HG03159 (cell line): ENCODE measurements around the gene SLC2A2.

Experiments used
- ATAC-seq: cut with Tn5 transposase; IDR thresholded peaks from one replicate; pipeline ENCODE4 v1.9.1; 2021; ENCODE audit warnings: mild to moderate bottlenecking, moderate library complexity; ENCODE audit not compliant: unreplicated experiment

The SLC2A2 gene

DNA sequence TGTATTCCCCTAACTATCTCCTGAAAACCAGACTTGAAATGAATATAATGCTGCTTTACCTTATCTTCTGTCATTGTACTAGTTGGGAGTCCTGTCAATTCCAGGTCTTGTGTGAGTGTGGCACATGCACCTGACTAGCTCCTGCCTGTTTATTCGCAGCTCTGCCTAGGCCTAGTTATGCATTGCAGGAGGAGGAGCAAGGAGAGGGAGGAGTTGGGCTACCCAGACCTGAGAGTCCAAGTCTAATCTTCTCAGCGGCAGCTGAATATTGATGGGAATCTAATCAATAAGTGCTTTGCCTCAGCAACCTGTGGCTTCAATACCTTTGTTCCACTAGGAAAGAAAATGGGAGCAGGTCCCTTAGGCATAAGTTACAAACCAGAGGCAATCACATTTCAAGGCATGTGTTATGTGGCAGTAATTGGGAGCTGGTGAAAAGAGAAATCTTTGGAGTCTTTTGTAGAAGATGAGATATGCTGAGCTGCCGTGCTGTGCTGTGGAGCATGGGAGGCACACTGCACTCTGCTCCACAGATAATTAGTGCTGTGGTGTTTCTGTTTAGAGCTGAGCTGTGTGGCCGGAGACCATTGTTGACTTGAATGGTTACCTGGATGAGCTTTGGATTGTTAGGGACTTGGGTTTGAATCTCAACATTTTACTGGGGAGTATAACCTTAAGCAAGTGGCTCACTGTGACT, at the start of gene SLC2A2:
TSS of gene SLC2A2 (minus strand) at position 124 of the 697 bp plus-strand sequence. CDS start at position 74, 50 bp downstream.
- no peak for ATAC-seq

DNA sequence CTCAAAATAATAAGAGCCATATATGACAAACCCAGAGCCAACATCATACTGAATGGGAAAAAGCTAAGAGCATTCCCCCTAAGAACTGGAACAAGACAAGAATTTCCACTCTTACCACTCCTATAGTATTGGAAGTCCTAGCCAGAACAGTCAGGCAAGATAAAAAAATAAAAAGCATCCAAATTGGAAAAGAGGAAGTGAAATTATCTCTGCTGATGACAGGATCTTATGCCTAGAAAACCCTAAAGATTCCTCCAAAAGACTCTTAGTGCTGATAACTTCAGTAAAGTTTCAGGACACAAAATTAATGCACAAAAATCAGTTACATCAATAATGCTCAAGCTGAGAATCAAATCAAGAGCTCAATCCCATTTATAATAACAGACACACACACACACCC, 45.9 kb upstream of the SLC2A2 start:
- ATAC-seq: no peak

DNA sequence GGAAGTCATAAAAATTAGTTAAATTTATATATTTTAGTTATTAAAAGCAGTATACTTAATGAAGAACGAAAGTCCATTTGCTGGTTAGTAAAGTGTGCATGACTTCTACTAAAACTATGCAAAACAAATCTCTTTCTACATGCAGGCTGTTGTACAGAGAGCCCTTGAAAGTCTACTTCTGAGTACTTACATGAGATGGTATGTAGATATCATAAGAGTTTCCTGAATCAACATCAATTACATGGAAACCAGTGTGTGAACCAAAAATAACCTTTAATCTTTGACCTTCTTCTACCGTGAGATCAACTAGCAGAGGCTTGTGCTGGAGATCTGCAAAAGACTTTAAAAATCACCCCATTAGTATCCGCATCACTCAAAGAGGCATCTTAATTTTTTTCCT, 42.1 kb upstream of the SLC2A2 start:
- no peak for ATAC-seq

DNA sequence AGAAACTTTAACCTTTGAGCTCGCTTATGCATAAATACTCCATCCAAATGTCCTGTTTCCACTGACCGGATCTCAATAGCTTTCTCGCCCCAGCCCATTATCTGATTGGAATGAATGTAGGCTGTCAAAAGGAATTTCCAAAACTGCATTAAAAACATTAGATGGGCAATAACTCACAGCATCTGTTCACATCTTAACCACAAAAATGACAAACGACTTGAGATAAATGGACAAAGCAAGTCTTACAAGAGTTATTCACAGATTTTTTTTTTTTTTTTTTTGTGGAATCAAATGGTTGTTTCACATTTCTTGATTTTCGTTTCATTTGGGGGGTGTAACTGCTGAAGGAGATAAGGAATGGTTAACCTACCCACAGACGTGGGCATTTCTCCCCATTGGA, 39.7 kb upstream of the SLC2A2 start:
- ATAC-seq: no peak

DNA sequence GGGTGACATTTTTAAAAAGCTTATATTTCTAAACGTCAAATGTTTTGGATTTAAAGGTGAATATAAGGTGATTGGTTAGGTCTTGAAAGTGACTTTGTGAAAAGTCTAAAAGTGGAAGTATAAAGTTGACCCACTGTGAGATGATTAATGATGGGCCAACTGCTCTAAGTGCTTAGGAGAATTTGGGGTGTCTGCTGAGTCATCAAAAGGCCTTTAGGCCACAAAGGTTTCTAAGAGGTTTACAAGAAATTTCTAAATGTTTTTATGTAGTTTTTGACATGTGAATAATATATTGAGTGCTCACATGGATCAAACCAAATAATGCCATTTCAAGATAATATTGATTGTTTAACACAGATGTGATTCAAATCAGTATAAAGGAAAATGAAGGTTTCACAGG, 39.2 kb upstream of the SLC2A2 start:
- ATAC-seq: no peak

DNA sequence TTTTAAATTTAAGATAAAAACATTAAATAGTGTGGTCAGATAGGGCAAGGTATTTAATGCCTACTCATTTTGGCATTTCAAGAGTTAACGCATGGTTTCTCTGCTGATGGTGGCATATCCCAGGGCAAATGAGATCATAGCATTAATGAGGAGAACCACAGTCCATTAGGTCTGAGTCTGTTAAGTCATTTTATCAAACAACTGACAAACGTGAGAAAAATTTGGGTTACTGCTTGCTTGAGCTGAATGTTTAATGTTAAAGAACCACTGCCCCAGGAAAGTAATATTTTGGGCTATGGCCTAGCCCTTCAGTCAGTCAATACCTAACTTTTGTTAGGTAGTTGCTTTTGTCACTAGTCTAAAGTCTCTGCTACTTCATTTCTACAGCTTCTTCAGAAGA, 37.9 kb upstream of the SLC2A2 start:
- no peak for ATAC-seq

DNA sequence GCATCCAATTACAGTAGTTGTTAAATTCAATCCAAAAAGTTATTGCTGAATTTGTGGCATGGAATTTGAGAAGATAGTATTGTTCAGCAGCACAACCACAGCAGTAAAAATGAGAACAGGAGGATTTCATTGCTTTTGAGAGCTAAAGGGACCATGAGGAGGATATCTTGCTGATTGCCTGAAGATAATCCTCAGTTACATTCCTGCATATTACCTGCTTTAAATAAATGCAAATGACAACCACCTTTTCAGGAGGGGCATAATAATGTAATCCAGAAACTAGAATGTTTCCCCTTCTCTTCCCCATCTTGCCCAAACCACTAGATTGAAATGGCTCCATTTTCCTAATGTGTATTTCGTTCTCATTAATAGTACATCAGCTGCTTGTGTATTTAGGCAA, 35.2 kb upstream of the SLC2A2 start:
- ATAC-seq: no peak

DNA sequence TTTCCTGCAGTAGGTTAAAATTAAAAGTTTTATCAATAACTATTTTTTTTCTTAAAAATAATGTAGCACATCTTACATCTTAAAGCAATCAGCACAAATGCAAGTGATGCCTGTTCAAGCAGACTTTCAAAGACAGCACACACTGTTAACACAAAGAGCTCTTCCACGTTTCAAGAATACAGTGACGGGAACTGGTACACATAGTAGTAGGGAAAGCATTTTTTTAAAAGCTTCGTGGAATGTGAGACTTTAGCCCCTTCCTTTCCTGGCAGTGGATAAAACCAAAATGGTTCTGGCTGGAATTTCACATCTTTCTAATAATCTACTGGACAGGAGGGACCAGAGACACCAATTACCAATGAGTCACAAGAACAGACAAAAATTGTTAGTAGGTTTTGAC, 33.5 kb upstream of the SLC2A2 start:
- no peak for ATAC-seq

DNA sequence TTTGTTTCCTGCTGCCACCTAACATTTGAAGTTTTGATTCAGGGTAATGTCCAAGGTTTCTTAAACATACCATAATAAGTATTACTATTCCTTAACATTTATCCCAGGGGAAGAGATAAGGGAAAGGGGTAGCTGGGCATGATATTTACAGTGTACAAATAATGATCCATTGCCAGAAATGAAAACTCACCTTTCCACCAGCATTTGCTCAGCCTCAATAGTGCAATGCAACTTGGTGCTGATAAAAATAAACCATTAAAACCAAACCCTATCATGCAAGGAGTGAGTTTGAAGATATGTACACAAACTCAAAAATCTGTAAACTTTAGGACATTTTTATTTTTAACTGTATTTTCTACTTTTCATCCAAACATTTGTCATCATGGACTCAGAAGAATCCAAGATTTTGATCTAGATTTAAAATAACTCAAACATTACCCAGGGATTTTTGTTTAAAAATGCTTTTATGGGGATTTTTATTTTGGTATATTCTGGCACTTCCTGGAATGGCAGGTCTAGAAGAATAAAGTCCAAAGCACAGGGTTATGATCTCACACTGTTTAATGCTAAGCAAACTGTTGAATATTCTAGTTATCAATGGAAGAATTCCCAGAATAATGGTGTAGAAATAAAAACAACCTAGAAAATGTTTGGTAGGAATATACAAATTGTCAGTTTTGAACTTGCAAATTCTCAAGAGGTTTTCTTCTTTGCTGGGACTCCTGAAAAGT, 32.5 kb upstream of the SLC2A2 start:
- ATAC-seq: no peak

DNA sequence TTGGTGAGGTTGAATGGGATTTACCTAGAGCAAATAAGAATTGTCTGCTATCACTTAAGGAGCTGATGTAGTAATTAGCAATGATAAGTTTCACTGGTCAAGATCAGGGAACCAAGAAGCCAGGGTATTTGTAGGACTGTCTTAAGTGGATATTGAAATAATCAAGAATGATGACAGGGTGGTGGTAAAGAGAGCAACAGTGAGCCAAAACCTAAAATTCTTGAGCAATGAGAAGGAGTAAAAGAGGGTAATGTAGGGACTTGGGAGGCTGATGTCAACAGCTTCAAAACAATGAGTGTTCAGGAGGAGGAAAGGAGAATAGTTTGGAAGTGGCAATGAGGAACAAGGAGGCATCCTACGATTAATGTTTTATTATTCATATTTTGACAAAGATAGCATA, 31.5 kb upstream of the SLC2A2 start:
- ATAC-seq: no peak

DNA sequence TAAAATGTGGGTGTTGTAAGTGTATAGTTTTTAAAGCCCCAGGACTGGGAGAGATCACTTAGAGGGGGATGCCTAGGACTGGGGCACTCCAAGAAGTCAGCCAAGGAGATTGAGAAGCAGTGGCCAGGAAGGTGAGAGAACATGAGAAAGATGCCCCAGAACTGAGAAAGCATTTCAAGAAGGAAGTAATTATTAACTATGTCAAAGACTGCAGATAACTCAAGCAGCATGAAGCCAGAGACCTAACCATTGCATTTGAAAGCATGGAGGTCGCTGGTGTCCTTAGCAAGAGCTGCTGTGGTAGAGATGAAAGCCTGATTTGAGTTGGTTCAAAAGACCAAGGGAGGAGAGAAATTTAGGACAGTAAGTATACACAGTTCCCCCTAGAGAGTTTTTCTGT, 30.6 kb upstream of the SLC2A2 start:
- ATAC-seq: no peak

DNA sequence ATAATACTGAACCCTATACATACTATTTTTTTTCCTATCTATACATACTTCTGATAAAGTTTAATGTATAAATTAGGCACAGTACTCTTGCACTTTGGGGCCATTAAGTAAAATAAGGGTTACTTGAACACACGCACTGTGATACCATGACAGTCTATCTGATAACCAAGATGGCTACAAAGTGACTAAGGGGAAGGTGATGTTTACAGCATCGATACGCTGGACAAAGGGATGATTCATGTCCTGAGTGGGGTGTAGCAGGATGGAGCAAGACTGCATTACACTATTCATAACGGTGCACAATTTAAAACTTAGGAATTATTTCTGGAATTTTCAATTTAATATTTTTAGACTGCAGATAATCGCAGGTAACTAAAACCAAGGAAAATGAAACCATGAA, 30.0 kb upstream of the SLC2A2 start:
- ATAC-seq: no peak

DNA sequence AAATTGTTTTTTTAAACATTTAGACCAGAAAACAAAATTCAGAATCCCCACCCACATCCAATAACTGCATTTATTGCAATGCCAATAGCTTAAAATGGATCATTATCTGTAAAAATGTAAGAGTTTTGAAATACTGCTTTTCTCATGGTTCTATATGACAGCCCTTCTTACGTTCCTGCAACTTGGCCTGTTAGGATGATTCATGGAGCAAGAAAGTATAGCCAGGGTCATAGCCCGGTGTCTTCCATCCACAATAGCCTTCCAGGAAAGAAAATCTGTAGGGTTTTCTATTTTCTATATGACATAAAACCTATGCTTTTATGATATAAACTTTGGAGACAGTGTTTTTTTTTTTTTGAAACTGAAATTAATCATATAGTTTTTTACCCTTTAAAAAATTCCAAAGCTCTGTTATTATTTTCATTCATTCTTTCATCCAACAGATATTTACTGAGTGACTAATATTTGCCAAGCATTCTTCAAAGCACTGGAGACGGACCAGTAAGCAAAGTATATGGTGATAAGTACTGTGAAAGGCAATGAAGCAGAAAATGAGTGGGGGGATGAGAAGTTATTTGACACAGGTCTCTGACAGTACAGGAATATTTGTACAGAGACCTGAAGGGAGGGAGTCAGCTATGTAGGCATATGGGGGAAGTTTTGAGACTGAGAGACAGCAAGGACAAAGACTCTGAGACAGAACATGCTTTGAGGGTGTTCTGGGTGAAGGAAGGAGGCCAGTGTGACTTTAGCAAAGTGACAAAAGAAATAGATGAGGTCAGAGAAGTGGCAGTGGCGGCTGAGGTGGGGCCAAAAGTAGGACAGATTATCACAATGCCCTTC, 29.0 kb upstream of the SLC2A2 start:
- ATAC-seq: no peak

DNA sequence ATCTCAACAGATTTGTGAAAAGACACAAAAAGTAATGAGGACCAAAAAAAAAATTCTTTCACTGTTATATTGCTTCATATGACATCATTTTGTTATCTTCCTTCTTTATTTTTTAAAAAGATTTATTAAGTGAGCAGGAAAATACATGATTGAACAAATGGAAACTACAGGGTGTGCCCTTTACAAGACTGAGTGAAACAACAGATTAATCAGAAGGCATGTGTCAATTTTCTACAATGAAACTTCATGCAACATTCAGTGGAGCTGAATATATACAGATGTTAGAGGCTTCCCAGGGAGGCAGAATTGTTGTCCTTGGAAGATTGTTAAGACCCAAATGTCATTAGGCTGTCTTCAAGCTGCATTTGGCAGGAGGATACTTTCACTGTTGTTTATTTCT, 28.4 kb upstream of the SLC2A2 start:
- ATAC-seq: no peak

DNA sequence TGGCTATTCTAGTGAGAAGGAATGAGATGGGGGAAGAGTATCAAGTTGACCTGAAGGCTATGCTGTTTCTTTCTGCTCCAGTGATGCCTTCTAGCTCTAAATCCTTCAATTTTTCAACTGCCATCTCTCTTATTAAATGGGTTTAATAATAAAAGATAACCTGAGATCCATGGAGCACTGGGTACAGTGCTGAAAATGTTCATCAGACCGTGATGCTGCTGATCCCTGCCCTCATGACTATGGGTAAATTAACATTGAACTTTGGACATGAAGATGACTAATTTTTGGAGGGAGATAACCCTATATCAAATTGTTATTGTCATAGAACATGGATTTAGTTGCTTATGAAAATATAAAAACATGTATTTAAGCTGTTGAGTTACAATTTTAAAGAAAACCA, 27.7 kb upstream of the SLC2A2 start:
- no peak for ATAC-seq

DNA sequence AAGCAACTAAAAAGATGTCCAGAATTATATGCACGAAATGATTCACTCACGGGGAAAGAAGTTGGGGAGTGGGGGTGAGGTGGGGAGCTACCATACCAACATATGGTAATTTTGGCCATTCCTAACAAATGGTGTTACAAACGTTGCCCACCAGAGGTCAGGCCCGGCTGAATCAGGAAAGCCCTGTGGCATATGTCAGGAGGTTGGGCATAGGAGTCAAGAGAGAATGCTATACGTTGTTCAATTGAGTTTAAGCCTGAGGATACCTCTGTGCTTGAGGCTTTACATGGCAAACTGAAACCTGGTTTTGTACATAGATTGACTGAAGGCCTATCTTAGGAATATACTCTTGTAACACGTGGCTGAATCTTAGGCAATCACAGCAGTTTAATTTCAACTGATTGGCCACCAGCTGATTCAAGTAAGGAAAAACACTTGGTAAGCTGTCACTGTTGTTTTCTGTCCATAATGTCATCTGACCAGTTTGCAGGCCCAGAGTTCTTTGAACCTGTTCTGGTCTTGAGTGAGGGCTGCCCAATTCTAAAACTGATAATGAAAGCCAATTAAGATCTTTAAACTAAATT, 23.4 kb upstream of the SLC2A2 start:
- ATAC-seq: peak; percentile 96

DNA sequence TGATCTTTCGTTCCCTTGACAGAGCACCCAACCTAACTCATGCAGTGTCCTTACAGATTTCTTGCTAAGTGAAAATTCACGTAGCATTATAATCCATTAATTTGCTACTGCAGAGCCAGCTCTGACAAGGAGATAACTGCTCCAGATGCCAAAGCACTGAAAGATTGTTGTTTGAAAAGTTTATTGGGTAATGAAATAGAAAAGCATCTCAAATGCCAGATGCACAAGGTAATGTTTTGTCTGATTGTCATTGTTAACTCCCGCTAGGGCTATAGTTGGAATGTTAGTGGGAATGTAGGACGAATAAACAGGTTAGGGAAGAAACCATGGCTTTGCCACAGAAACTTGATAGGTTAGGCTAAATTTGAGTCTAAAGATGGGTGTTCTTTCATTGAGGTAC, 20.2 kb upstream of the SLC2A2 start:
- no peak for ATAC-seq

DNA sequence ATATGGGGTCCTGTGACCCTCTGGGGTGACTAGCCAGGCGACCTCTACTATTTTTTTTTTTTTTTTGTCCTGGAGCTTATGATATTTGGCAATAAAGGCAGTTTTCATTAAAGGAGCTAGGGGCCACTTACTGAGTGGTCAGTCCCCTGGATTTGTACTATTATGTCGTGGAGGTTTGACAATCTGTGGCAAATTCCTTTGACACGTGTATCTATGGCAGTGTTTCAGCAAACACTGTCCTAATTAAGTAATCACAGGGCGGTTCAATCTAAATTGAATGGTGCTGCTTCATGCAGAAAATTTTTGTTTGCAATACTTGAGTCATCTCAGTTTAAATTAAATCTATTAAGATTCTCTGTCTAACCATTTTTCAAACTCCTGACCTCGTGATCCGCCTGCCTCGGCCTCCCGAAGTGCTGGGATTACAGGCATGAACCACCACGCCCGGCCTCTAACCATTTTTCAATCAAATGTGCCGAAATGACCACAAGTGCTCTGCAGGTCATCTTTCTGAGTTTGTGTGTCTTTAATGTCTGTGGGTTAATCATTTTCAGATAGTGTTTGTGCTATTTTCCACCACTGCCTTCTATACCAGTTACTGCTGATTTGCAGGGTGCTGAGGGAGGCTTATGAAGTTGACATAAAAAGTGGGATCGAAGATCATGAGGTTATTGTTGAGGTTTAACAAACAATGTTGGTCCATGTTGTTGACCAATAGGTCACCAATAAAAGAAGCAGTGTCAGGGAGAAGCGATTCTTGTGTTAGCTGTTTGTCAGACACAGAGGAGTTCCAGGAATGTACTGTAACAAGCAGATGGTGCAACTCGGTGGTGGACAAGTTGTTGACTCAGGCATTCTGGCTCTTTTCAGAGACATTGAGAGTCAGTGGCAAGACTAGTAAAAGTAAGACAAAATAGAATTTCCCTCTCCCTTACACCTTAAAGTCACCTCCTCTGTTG, 18.6 kb upstream of the SLC2A2 start:
- no peak for ATAC-seq

DNA sequence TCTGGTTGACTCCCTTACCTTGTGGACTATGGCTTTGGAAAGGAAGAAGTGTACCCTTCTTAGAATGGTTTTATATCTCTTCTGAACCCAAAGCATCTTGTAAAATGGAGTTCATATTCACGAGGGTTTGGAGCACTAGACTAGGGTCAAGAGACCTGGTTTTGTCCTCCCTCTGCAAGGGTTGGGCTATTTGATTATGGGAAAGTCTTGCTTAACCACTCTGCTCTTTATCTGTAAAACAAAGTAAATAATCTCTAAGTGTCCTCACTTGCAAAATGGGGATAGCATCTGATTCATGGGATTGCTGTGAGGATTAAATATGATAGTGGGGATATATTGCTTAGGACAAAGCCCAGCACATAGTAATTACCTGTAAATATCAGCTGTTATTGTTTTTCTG, 17.9 kb upstream of the SLC2A2 start:
- no peak for ATAC-seq

DNA sequence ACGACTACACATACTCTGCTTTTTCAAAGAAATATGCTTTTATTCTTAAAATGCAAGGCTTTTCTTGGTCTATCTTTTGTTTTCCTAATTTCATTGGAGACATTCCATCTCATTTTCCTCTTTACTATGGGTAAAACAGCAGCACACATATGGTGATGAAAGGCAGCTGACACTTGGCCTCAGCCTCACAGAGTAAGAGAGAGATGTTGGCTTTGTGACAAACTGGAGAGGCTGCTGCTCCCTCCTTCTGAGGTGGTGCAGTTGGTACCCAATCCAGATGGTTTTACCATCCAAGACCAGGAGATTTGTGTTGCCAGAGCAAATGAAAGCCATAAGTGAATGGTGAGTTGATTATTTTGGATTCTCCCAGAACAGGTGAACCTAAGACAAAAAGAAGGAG, 13.2 kb upstream of the SLC2A2 start:
- no peak for ATAC-seq
